ENCODE results near the gene CRB1.

GRCh38 chr1:197247465-197247864 lies 20.6 kb upstream of the CRB1 start:
- TF ChIP-seq TRIM24 (IDR thresholded peaks at IDR 0.05) (no peak), MAFK (IDR thresholded peaks at IDR 0.05; ENCODE audit: low read length) (no peak), E2F8 (IDR thresholded peaks at IDR 0.05; ENCODE audit: low read depth, partially characterized antibody) (no peak), CTCF (IDR thresholded peaks at IDR 0.05 in 2 of 3, conservative IDR thresholded peaks at IDR 0.05 in 1 of 3; ENCODE audit: insufficient read depth in 2 of 3, low read depth in 1 of 3, low read length in 3 of 3) (no peak), BHLHE40 (IDR thresholded peaks at IDR 0.05; ENCODE audit: low read length) (no peak), SAFB2 (IDR thresholded peaks at IDR 0.05; ENCODE audit: borderline replicate concordance, low read depth, low read length, severe bottlenecking) (no peak), THAP7 (CRISPR knock-in tag; IDR thresholded peaks at IDR 0.05) (no peak), ZNF311 (CRISPR knock-in tag; IDR thresholded peaks at IDR 0.05) (no peak), SREBF2 (CRISPR knock-in tag; IDR thresholded peaks at IDR 0.05) (no peak), E4F1 (CRISPR knock-in tag; IDR thresholded peaks at IDR 0.05; ENCODE audit: borderline replicate concordance) (no peak), PREB (CRISPR knock-in tag; IDR thresholded peaks at IDR 0.05) (no peak), CBX2 (IDR thresholded peaks at IDR 0.05; ENCODE audit: insufficient read depth, low read length, poor library complexity, severe bottlenecking) (no peak)
